ENCODE data around the gene FHIP2A.

Gene FHIP2A

GRCh38 chr10:114822444-114823076, 980 bp downstream of the FHIP2A start:
- Histone ChIP-seq H4K20me1 (ENCODE audit: control insufficient read depth, insufficient read depth, low read depth, low read length) (no peaks in the 10 kb centered on the region), H3K27ac (ENCODE audit: low read depth, low read length) (peak overlapping the region; percentile 70), H3K9me2 (replicated peaks; ENCODE audit: control insufficient read depth, low read length) (no peaks in the 10 kb centered on the region), H3K4me3 (ENCODE audit: low read length) (peak overlapping the region; percentile 79), H3K4me2 (ENCODE audit: low read length) (peak overlapping the region; percentile 91), H3K9me3 (ENCODE audit: control insufficient read depth, insufficient read depth, low read length) (no peaks in the 10 kb centered on the region), H3K27me3 (ENCODE audit: control insufficient read depth, low read length) (no peaks in the 10 kb centered on the region; the same call in 1 of the 2 replicates), H3F3A (ENCODE audit: control insufficient read depth, insufficient read depth) (0 out of 2 replicates have a peak, but pooled peaks cover 3% of the 10 kb centered on the region), H3K79me2 (ENCODE audit: control insufficient read depth, low read length) (peaks cover 51% of the 10 kb centered on the region), H3K4me1 (ENCODE audit: control insufficient read depth, low read length) (peaks cover 20% of the 10 kb centered on the region), H3K36me3 (ENCODE audit: control insufficient read depth, low read length) (peaks cover 4% of the 10 kb centered on the region; the same call in 1 of the 2 replicates)
- no peak for TF ChIP-seq EZH2phosphoT487 (IDR thresholded peaks at IDR 0.05; ENCODE audit: borderline replicate concordance, low read length)
- no peak for TF ChIP-seq CTCF (IDR thresholded peaks at IDR 0.05; ENCODE audit: low read depth, low read length, poor library complexity, severe bottlenecking)

- H3K27me3 ChIP-seq (ENCODE audit: control insufficient read depth, low read length) = no peaks in the 10 kb centered on the region
- H3K36me3 ChIP-seq (ENCODE audit: control insufficient read depth, low read length) = peaks cover 4% of the 10 kb centered on the region; the same call in 1 of the 2 replicates
- no peaks in the 10 kb centered on the region for H4K20me1 ChIP-seq (ENCODE audit: control insufficient read depth, insufficient read depth, low read depth, low read length)
- H3K79me2 ChIP-seq (ENCODE audit: control insufficient read depth, low read length) = peaks cover 56% of the 10 kb centered on the region
- H3F3A ChIP-seq (ENCODE audit: control insufficient read depth, insufficient read depth) = 0 out of 2 replicates have a peak, but pooled peaks cover 3% of the 10 kb centered on the region
- peak overlapping the region; percentile 79 for H3K4me3 ChIP-seq (ENCODE audit: low read length)
- peak overlapping the region; percentile 91 for H3K4me2 ChIP-seq (ENCODE audit: low read length)
- H3K9me3 ChIP-seq (ENCODE audit: control insufficient read depth, insufficient read depth, low read length) = no peaks in the 10 kb centered on the region
- H3K27ac ChIP-seq (ENCODE audit: low read depth, low read length) = peak overlapping the region; percentile 70
- peaks cover 20% of the 10 kb centered on the region for H3K4me1 ChIP-seq (ENCODE audit: control insufficient read depth, low read length)
- no peaks in the 10 kb centered on the region for H3K9me2 ChIP-seq (replicated peaks; ENCODE audit: control insufficient read depth, low read length)
- TF ChIP-seq EZH2phosphoT487 (IDR thresholded peaks at IDR 0.05; ENCODE audit: borderline replicate concordance, low read length) = no peak
- TF ChIP-seq CTCF (IDR thresholded peaks at IDR 0.05; ENCODE audit: low read depth, low read length, poor library complexity, severe bottlenecking) = no peak
These were observed 1.5 kb downstream of the FHIP2A start for GRCh38 chr10:114823077-114823463.

- H3K27ac ChIP-seq (ENCODE audit: low read depth, low read length) = no peak overlapping the region
- peaks cover 24% of the 10 kb centered on the region for H3K4me1 ChIP-seq (ENCODE audit: control insufficient read depth, low read length)
- H3K27me3 ChIP-seq (ENCODE audit: control insufficient read depth, low read length) = no peaks in the 10 kb centered on the region
- no peaks in the 10 kb centered on the region for H4K20me1 ChIP-seq (ENCODE audit: control insufficient read depth, insufficient read depth, low read depth, low read length)
- TF ChIP-seq CTCF (IDR thresholded peaks at IDR 0.05; ENCODE audit: low read depth, low read length, poor library complexity, severe bottlenecking) (no peak), EZH2phosphoT487 (IDR thresholded peaks at IDR 0.05; ENCODE audit: borderline replicate concordance, low read length) (no peak)
- H3K4me2 ChIP-seq (ENCODE audit: low read length) = peak overlapping the region; percentile 91
- 0 out of 2 replicates have a peak, but pooled peaks cover 3% of the 10 kb centered on the region for H3F3A ChIP-seq (ENCODE audit: control insufficient read depth, insufficient read depth)
- no peaks in the 10 kb centered on the region for H3K9me3 ChIP-seq (ENCODE audit: control insufficient read depth, insufficient read depth, low read length)
- H3K9me2 ChIP-seq (replicated peaks; ENCODE audit: control insufficient read depth, low read length) = no peaks in the 10 kb centered on the region
- H3K36me3 ChIP-seq (ENCODE audit: control insufficient read depth, low read length) = peaks cover 4% of the 10 kb centered on the region; the same call in 1 of the 2 replicates
- H3K4me3 ChIP-seq (ENCODE audit: low read length) = no peak overlapping the region
- peaks cover 66% of the 10 kb centered on the region for H3K79me2 ChIP-seq (ENCODE audit: control insufficient read depth, low read length)
These were observed 2.8 kb downstream of the FHIP2A start for GRCh38 chr10:114824391-114824790.
